H9 (cell line): ENCODE measurements around the gene PALD1. TPM values are rescaled to one million over a fixed set of nuclear protein-coding genes. Genes with fewer than 3 reads are reported as not detected.
A peak's percentile ranks its signal among the peaks of the same experiment; 100 is the strongest.

Experiments used
- DNase-seq: peaks from one replicate; pipeline ENCODE4 v3.0.0-alpha.2; 2017
- H2AFZ ChIP-seq: one replicate; pipeline ENCODE4 v1.6.1; 2013; ENCODE audit warnings: mild to moderate bottlenecking, low read length, control low read depth, moderate library complexity
- H2AK5ac ChIP-seq: 2 replicates; pipeline ENCODE4 v1.6.1; 2013; ENCODE audit warnings: low read length, control low read depth, mixed read lengths; ENCODE audit not compliant: insufficient read length
- H2BK120ac ChIP-seq: one replicate; pipeline ENCODE4 v1.6.1; 2013; ENCODE audit warnings: low read depth, mild to moderate bottlenecking, low read length, control low read depth, inconsistent platforms; ENCODE audit not compliant: poor library complexity, severe bottlenecking
- H2BK12ac ChIP-seq: 2 replicates; pipeline ENCODE4 v1.6.1; 2013; ENCODE audit warnings: low read length, control low read depth, mixed read lengths, low read depth; ENCODE audit not compliant: insufficient read length
- H2BK15ac ChIP-seq: 2 replicates; pipeline ENCODE4 v1.6.1; 2013; ENCODE audit warnings: low read depth, low read length, control low read depth
- H2BK20ac ChIP-seq: one replicate; pipeline ENCODE4 v1.6.1; 2013; ENCODE audit warnings: low read depth, mild to moderate bottlenecking, low read length, control low read depth, inconsistent platforms; ENCODE audit not compliant: poor library complexity, severe bottlenecking
- H2BK5ac ChIP-seq: 2 replicates; pipeline ENCODE4 v1.6.1; 2013; ENCODE audit warnings: low read length, control low read depth, mixed read lengths; ENCODE audit not compliant: insufficient read length
- H3K14ac ChIP-seq: 2 replicates; pipeline ENCODE4 v1.6.1; 2013; ENCODE audit warnings: low read length, control low read depth; ENCODE audit not compliant: insufficient read depth
- H3K18ac ChIP-seq: 2 replicates; pipeline ENCODE4 v1.6.1; 2013; ENCODE audit warnings: low read depth, mild to moderate bottlenecking, mixed read lengths, low read length, control low read depth; ENCODE audit not compliant: insufficient read length
- H3K23ac ChIP-seq: 2 replicates; pipeline ENCODE4 v1.6.1; 2013; ENCODE audit warnings: low read length, control low read depth, mixed read lengths, low read depth; ENCODE audit not compliant: insufficient read length
- H3K23me2 ChIP-seq: 2 replicates; pipeline ENCODE4 v1.6.1; 2013; ENCODE audit warnings: low read depth, mild to moderate bottlenecking, mixed read lengths, low read length, control low read depth; ENCODE audit not compliant: insufficient read length, poor library complexity, severe bottlenecking
- H3K27ac ChIP-seq: 2 replicates; pipeline ENCODE4 v1.5.1; 2013; ENCODE audit warnings: low read length, control low read depth, mixed read lengths, low read depth; ENCODE audit not compliant: insufficient read length
- H3K27me3 ChIP-seq: 2 replicates; pipeline ENCODE4 v1.6.1; 2013; ENCODE audit warnings: low read length, control low read depth, inconsistent platforms; ENCODE audit not compliant: insufficient read depth
- H3K4ac ChIP-seq: 2 replicates; pipeline ENCODE4 v1.6.1; 2013; ENCODE audit warnings: low read depth, mild to moderate bottlenecking, control low read depth, inconsistent platforms, low read length, moderate library complexity
- H3K4me1 ChIP-seq: 2 replicates; pipeline ENCODE4 v1.6.1; 2013; ENCODE audit warnings: low read length, control low read depth, inconsistent platforms; ENCODE audit not compliant: insufficient read depth
- H3K4me2 ChIP-seq: 2 replicates; pipeline ENCODE4 v1.6.1; 2013; ENCODE audit warnings: low read length, control low read depth, mixed read lengths; ENCODE audit not compliant: insufficient read length, insufficient read depth
- H3K56ac ChIP-seq: 2 replicates; pipeline ENCODE4 v1.6.1; 2013; ENCODE audit warnings: low read depth, mild to moderate bottlenecking, mixed read lengths, low read length, control low read depth; ENCODE audit not compliant: insufficient read length
- H3K79me1 ChIP-seq: 2 replicates; pipeline ENCODE4 v1.6.1; 2013; ENCODE audit warnings: low read depth, mild to moderate bottlenecking, moderate library complexity, low read length, control low read depth, inconsistent platforms; ENCODE audit not compliant: insufficient read depth, poor library complexity, severe bottlenecking
- H3K79me2 ChIP-seq: 2 replicates; pipeline ENCODE4 v1.6.1; 2013; ENCODE audit warnings: low read length, control low read depth, inconsistent platforms; ENCODE audit not compliant: insufficient read depth
- H3K9ac ChIP-seq: 2 replicates; pipeline ENCODE4 v1.6.1; 2013; ENCODE audit warnings: low read length, control low read depth, mixed read lengths; ENCODE audit not compliant: insufficient read length; ENCODE audit errors: extremely low read depth
- H3K9me3 ChIP-seq: one replicate; pipeline ENCODE4 v1.6.1; 2013; ENCODE audit warnings: low read depth, low read length, inconsistent platforms; ENCODE audit not compliant: control insufficient read depth
- H3T11ph ChIP-seq: one replicate; pipeline ENCODE4 v1.6.1; 2013; ENCODE audit warnings: mild to moderate bottlenecking, low read length, control low read depth, inconsistent platforms
- H4K20me1 ChIP-seq: one replicate; pipeline ENCODE4 v1.6.1; 2013; ENCODE audit not compliant: control insufficient read depth, insufficient read length, insufficient read depth
- H4K5ac ChIP-seq: 2 replicates; pipeline ENCODE4 v1.6.1; 2013; ENCODE audit warnings: low read depth, mild to moderate bottlenecking, mixed read lengths, low read length, control low read depth; ENCODE audit not compliant: insufficient read length
- H4K8ac ChIP-seq: replicated peaks from 2 replicates; pipeline ENCODE4 v1.6.1; 2013; ENCODE audit warnings: low read length, control low read depth, mixed read lengths, low read depth; ENCODE audit not compliant: insufficient read length
- H4K91ac ChIP-seq: 2 replicates; pipeline ENCODE4 v1.6.1; 2013; ENCODE audit warnings: low read depth, mild to moderate bottlenecking, moderate library complexity, mixed read lengths, low read length, control low read depth; ENCODE audit not compliant: insufficient read length
- H3K27ac Mint-ChIP-seq, 3 experiments: 2 replicates in 2 of 3; 3 replicates in 1 of 3; pipeline ENCODE4 v1.8.0; 2020 to 2021; ENCODE audit warnings: mixed read lengths in 3 of 3, mild to moderate bottlenecking in 1 of 3, moderate library complexity in 1 of 3
- H3K27me3 Mint-ChIP-seq: 2 replicates; pipeline ENCODE4 v1.8.0; 2021; ENCODE audit warnings: low read depth, mild to moderate bottlenecking, moderate library complexity, mixed read lengths
- H3K36me3 Mint-ChIP-seq, 3 experiments: 2 replicates in 2 of 3; 3 replicates in 1 of 3; pipeline ENCODE4 v1.8.0; 2020 to 2021; ENCODE audit warnings: low read depth in 3 of 3, mixed read lengths in 3 of 3; ENCODE audit not compliant: insufficient read depth in 1 of 3
- H3K4me1 Mint-ChIP-seq, 2 experiments: 2 replicates each; pipeline ENCODE4 v1.8.0; 2020; ENCODE audit warnings: mixed read lengths in 2 of 2
- H3K4me3 Mint-ChIP-seq, 2 experiments: 2 replicates in 1 of 2; 3 replicates in 1 of 2; pipeline ENCODE4 v1.8.0; 2020 to 2021; ENCODE audit warnings: mild to moderate bottlenecking in 2 of 2, mixed read lengths in 2 of 2, moderate library complexity in 1 of 2
- H3K9me3 Mint-ChIP-seq, 2 experiments: 2 replicates in 1 of 2; 3 replicates in 1 of 2; pipeline ENCODE4 v1.8.0; 2020; ENCODE audit warnings: mild to moderate bottlenecking in 2 of 2, mixed read lengths in 2 of 2, moderate library complexity in 1 of 2
- WGBS: extraction: QIAGEN DNeasy Blood & Tissue Kit; methylation state at CpG from one replicate; pipeline ENCODE4 v1.1.7; 2013; ENCODE audit warnings: missing lambda C conversion rate, low lambda C conversion rate, mixed read lengths; ENCODE audit not compliant: insufficient read length; ENCODE audit errors: extremely low coverage; 5-methylcytosine and 5-hydroxymethylcytosine counted together
- total RNA-seq: library from RNA; stranded (reverse); gene quantifications from 2 replicates; pipeline ENCODE4 v1.2.1, GENCODE V29; 2021
- TF ChIP-seq, protein P1 (sequence below): fragments of 200-600 bp; sonication (generic); conservative IDR thresholded peaks from 3 replicates; pipeline ENCODE4 v1.8.0; 2021; ENCODE audit warnings: antibody characterized with exemption, mild to moderate bottlenecking

Gene PALD1
- total RNA-seq, 1 experiment from 2014 or later: 21.1 TPM

DNA sequence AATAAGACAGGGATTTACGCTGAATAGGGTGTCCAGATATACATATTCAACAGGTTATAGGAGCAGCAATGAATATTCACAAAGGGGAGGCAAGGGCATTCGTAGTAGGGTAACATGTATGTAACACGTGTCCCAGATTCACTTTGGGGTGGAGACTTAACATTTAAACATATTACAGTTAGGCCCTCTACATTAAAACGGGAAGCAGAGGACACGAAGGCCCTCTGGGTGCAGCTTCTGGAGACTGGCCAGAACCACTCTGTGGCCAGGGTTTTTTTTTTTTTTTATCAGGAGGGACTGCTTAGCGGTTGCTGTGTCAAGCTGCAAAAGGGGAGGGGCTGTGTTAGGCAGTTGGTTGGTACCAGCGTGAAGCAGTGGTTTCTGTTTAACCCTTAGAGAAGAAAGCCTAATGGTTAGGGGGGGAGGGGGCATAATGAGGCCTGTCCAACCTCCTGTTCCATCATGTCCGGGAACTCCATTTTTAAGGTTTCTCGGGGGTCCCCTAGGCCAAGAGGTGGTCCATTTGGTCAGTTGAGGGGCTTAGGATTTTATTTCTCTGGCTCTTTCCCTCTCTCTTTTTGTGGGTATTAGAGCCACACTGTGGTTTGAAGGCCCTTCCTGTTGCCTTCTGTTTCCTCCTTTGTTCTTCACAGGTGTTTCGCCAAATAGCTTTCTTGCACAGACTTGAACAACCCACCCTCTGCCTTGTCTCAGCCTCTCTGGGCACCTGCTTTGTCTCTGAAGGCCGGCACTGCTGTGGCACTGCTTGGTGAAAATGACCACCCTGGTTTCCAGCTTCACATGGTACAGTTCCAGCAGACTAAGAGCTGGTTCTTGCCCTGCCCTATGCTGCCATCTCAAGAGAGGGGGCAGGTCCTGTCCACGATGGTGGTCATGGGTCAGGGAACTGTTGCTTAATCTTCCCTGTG is 97.6 kb downstream of the PALD1 start:
- Histone ChIP-seq H2AK5ac (no peak overlapping the region), H3K9me3 (no peaks in the 10 kb centered on the region), H3K18ac (no peak overlapping the region), H3K9ac (no peak overlapping the region), H3K4ac (no peak overlapping the region), H3K79me1 (no peaks in the 10 kb centered on the region), H2BK20ac (no peak overlapping the region), H4K91ac (no peak overlapping the region), H3K23me2 (no peaks in the 10 kb centered on the region), H2BK12ac (no peak overlapping the region), H3K14ac (no peak overlapping the region), H3K23ac (no peak overlapping the region), H3K56ac (no peak overlapping the region), H3K79me2 (no peaks in the 10 kb centered on the region), H4K20me1 (no peaks in the 10 kb centered on the region), H4K5ac (no peak overlapping the region), H4K8ac (no peak overlapping the region), H3K27ac (no peak overlapping the region), H2BK5ac (no peak overlapping the region), H2AFZ (no peak overlapping the region), H2BK120ac (no peak overlapping the region), H3K4me1 (no peaks in the 10 kb centered on the region), H3K4me2 (no peak overlapping the region), H2BK15ac (no peak overlapping the region), H3K27me3 (no peaks in the 10 kb centered on the region), H3T11ph (no peak overlapping the region)
- no CpG with 5 or more reads among the region's 12 CpGs for WGBS
- no peak for DNase-seq
- H3K4me3 Mint-ChIP-seq: no peak overlapping the region
- no peaks in the 10 kb centered on the region; a peak in 1 of 7 replicates for H3K36me3 Mint-ChIP-seq
- H3K27ac Mint-ChIP-seq: peak overlapping the region in 1 of 3 experiments; percentile 45; a peak in 2 of 7 replicates
- H3K4me1 Mint-ChIP-seq: peaks cover 6 to 7% of the 10 kb centered on the region in 2 experiments; a peak in 2 of 4 replicates
- H3K27me3 Mint-ChIP-seq: peaks cover 2% of the 10 kb centered on the region
- no peaks in the 10 kb centered on the region for H3K9me3 Mint-ChIP-seq
- TF ChIP-seq, protein P1, sequence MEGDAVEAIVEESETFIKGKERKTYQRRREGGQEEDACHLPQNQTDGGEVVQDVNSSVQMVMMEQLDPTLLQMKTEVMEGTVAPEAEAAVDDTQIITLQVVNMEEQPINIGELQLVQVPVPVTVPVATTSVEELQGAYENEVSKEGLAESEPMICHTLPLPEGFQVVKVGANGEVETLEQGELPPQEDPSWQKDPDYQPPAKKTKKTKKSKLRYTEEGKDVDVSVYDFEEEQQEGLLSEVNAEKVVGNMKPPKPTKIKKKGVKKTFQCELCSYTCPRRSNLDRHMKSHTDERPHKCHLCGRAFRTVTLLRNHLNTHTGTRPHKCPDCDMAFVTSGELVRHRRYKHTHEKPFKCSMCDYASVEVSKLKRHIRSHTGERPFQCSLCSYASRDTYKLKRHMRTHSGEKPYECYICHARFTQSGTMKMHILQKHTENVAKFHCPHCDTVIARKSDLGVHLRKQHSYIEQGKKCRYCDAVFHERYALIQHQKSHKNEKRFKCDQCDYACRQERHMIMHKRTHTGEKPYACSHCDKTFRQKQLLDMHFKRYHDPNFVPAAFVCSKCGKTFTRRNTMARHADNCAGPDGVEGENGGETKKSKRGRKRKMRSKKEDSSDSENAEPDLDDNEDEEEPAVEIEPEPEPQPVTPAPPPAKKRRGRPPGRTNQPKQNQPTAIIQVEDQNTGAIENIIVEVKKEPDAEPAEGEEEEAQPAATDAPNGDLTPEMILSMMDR: no peak
